Measurements from ENCODE around the gene TMEM163.

DNA sequence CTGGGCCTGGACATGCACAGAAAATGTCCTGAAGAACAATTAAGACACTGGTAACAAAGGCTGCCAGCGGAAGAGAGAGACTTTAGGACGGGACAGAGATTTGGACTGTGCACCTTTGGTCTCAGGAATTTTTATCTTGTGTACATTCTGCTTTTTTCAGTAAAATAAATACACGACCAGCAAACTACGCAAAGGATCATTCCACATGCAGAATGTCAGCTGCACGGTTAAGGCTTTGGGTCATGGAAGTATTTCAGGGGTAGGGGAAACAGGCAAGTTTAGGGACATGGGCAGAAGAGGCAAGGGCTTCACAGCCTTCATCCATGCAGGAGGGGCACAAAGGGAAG is 11.5 kb downstream of the TMEM163 start:
- no peak for TF ChIP-seq POLR2A (IDR thresholded peaks at IDR 0.05; ENCODE audit: low read length)
- TF ChIP-seq GATA1 (IDR thresholded peaks at IDR 0.05; ENCODE audit: low read depth, low read length), result no peak
